HL-60 (cell line): ENCODE results near the gene NAA11.

Experiments used
- DNase-seq, 2 experiments: peaks; one replicate each; pipeline ENCODE4 v3.0.0-alpha.2; 2010 to 2020; ENCODE audit warnings: low read depth in 1 of 2, low spot score in 1 of 2
- H3K27ac ChIP-seq: fragments of 250-450 bp; sonication (Bioruptor Pico); replicated peaks from 2 replicates; pipeline ENCODE4 v1.5.1; 2020; ENCODE audit warnings: mild to moderate bottlenecking, moderate library complexity
- H3K27me3 ChIP-seq: fragments of 250-450 bp; sonication (Bioruptor Pico); 2 replicates; pipeline ENCODE4 v1.5.1; 2021; ENCODE audit warnings: mild to moderate bottlenecking, moderate library complexity; ENCODE audit not compliant: insufficient read depth, poor library complexity, severe bottlenecking
- H3K4me3 ChIP-seq: replicated peaks from 2 replicates; pipeline ENCODE4 v1.5.1; 2011; ENCODE audit warnings: mild to moderate bottlenecking, control low read depth, low read length; ENCODE audit not compliant: insufficient read depth
- GABPA ChIP-seq: IDR thresholded peaks from 2 replicates; pipeline ENCODE4 v1.6.1; 2012; ENCODE audit warnings: low read depth
- POLR2AphosphoS5 ChIP-seq: IDR thresholded peaks from 2 replicates; pipeline ENCODE4 v1.6.1; 2012; ENCODE audit warnings: low read depth
- SPI1 ChIP-seq: IDR thresholded peaks from 2 replicates; pipeline ENCODE4 v1.6.1; 2012; ENCODE audit warnings: low read depth, mild to moderate bottlenecking, borderline replicate concordance
- TF ChIP-seq, protein P1 (sequence below): IDR thresholded peaks from one replicate; pipeline ENCODE4 v1.5.1; 2011; ENCODE audit warnings: low read length, control low read depth, inconsistent platforms; ENCODE audit not compliant: insufficient read depth
- TF ChIP-seq, protein P2 (sequence below): IDR thresholded peaks from 2 replicates; pipeline ENCODE4 v1.6.1; 2012; ENCODE audit warnings: low read depth; ENCODE audit not compliant: insufficient replicate concordance

Gene NAA11

DNA sequence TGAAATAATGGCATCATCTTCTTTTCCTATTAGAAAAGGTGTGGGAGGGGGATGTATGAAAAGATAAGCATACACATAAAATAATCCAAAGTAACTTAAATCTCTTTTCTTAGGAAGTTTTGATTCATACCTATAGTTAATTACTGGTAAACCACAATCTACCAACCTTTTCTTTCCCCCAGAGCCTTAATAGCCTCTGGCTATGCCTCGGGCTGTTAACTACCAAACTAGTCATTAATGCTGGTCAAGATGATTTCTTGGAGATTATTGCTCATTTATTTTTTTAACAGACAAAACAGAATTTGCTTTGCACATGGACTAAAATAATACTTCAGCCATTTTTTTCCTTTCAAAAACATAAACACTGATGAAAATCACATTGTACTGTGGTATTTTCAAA is 16.9 kb downstream of the NAA11 start:
- no peak for TF ChIP-seq SPI1
- TF ChIP-seq, protein P1, sequence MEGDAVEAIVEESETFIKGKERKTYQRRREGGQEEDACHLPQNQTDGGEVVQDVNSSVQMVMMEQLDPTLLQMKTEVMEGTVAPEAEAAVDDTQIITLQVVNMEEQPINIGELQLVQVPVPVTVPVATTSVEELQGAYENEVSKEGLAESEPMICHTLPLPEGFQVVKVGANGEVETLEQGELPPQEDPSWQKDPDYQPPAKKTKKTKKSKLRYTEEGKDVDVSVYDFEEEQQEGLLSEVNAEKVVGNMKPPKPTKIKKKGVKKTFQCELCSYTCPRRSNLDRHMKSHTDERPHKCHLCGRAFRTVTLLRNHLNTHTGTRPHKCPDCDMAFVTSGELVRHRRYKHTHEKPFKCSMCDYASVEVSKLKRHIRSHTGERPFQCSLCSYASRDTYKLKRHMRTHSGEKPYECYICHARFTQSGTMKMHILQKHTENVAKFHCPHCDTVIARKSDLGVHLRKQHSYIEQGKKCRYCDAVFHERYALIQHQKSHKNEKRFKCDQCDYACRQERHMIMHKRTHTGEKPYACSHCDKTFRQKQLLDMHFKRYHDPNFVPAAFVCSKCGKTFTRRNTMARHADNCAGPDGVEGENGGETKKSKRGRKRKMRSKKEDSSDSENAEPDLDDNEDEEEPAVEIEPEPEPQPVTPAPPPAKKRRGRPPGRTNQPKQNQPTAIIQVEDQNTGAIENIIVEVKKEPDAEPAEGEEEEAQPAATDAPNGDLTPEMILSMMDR, result no peak
- TF ChIP-seq, protein P2, sequence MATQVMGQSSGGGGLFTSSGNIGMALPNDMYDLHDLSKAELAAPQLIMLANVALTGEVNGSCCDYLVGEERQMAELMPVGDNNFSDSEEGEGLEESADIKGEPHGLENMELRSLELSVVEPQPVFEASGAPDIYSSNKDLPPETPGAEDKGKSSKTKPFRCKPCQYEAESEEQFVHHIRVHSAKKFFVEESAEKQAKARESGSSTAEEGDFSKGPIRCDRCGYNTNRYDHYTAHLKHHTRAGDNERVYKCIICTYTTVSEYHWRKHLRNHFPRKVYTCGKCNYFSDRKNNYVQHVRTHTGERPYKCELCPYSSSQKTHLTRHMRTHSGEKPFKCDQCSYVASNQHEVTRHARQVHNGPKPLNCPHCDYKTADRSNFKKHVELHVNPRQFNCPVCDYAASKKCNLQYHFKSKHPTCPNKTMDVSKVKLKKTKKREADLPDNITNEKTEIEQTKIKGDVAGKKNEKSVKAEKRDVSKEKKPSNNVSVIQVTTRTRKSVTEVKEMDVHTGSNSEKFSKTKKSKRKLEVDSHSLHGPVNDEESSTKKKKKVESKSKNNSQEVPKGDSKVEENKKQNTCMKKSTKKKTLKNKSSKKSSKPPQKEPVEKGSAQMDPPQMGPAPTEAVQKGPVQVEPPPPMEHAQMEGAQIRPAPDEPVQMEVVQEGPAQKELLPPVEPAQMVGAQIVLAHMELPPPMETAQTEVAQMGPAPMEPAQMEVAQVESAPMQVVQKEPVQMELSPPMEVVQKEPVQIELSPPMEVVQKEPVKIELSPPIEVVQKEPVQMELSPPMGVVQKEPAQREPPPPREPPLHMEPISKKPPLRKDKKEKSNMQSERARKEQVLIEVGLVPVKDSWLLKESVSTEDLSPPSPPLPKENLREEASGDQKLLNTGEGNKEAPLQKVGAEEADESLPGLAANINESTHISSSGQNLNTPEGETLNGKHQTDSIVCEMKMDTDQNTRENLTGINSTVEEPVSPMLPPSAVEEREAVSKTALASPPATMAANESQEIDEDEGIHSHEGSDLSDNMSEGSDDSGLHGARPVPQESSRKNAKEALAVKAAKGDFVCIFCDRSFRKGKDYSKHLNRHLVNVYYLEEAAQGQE, result no peak
- no peak for TF ChIP-seq POLR2AphosphoS5
- no peak for DNase-seq
- no peak overlapping the region for H3K4me3 ChIP-seq
- H3K27me3 ChIP-seq, result no peaks in the 10 kb centered on the region
- H3K27ac ChIP-seq, result no peak overlapping the region

DNA sequence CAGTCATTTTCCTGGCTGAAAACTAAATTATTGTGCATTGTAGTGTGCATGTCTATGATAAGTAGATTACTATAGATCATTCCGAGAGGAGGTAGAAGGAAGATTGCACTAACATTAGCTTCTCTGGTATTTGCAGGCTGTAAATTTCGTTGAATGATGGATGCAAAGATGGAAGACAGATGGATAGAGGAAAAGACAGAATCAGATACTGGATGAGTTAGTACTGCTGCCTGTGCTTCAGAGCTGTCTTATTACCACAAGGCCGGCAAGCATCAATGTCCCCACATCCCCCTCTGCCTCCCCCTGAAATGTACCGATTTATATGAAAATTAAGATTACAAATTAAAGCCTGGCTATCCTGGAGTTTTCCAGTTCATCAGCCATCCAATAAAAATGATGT is 17.7 kb downstream of the NAA11 start:
- no peak for DNase-seq
- H3K4me3 ChIP-seq, result no peak overlapping the region
- H3K27me3 ChIP-seq, result no peaks in the 10 kb centered on the region
- TF ChIP-seq SPI1 (no peak), GABPA (no peak), POLR2AphosphoS5 (no peak)
- TF ChIP-seq, protein P2, result no peak
- TF ChIP-seq, protein P1, result no peak
- no peak overlapping the region for H3K27ac ChIP-seq

DNA sequence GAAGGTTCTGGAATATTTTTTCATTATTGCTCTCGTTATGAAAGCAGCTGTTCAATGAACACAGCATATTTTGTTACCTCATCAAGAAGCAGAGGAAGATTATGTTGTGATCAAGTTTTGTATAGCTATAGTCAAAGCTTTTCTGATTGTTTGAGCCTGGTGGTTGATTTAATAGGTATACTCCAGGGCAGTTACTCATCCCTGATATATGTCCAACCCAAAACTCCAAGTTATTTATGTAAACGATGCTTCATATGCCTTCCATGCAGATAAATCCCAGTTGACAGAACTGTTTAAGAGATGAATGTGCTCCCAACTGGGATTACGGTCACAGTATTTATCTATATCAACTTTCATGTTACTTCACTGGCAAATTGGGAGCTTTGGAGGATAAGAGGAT is 19.1 kb downstream of the NAA11 start:
- Histone ChIP-seq H3K4me3 (no peak overlapping the region), H3K27me3 (no peaks in the 10 kb centered on the region), H3K27ac (no peak overlapping the region)
- TF ChIP-seq, protein P1, result no peak
- TF ChIP-seq, protein P2, result no peak
- TF ChIP-seq POLR2AphosphoS5 (no peak), GABPA (no peak), SPI1 (no peak)
- no peak for DNase-seq
